Tibial artery (tissue), 4 donors: ENCODE measurements around the gene PAFAH2.

Experiments
- DNase-seq, 2 donors: peaks; one replicate each; pipeline ENCODE4 v3.0.0-alpha.2; 2019
- H3K27ac ChIP-seq, 2 donors: fragments of 200-600 bp; sonication (generic) in 1 of 2; 1 replicate in 1 of 2; 2 replicates in 1 of 2; pipeline ENCODE4 v1.5.1; 2018 to 2019; ENCODE audit warnings: mild to moderate bottlenecking in 1 of 2
- H3K27me3 ChIP-seq, 2 donors: fragments of 200-600 bp; sonication (generic) in 1 of 2; one replicate each; pipeline versions ENCODE4 v1.5.1 to v1.6.0; 2016 to 2019
- H3K36me3 ChIP-seq, 3 donors: fragments of 200-600 bp; sonication (generic) in 2 of 3; one replicate each; pipeline ENCODE4 v1.5.1; 2016 to 2019; ENCODE audit warnings: mild to moderate bottlenecking in 2 of 3
- H3K4me1 ChIP-seq, 4 donors: fragments of 200-600 bp; sonication (generic) in 2 of 4; 1 replicate in 3 of 4; 2 replicates in 1 of 4; pipeline ENCODE4 v1.5.1; 2016 to 2019
- H3K4me3 ChIP-seq, 2 donors: fragments of 200-600 bp; sonication (generic) in 1 of 2; 1 replicate in 1 of 2; 2 replicates in 1 of 2; pipeline ENCODE4 v1.5.1; 2018 to 2019; ENCODE audit warnings: mild to moderate bottlenecking in 2 of 2
- H3K9me3 ChIP-seq, 3 donors: fragments of 200-600 bp; sonication (generic) in 1 of 3; one replicate each; pipeline ENCODE4 v1.5.1; 2016 to 2019
- CTCF ChIP-seq, 2 experiments: fragments of 200-600 bp in 1 of 2; fragments of 450-650 bp in 1 of 2; IDR thresholded peaks; one replicate each; pipeline ENCODE4 v1.5.1; 2017 to 2019; ENCODE audit warnings: antibody characterized with exemption in 2 of 2, mild to moderate bottlenecking in 1 of 2, moderate library complexity in 1 of 2
- intact Hi-C: fragments of 100-400 bp; cut with DNase I; formaldehyde crosslinking; loops from one replicate; pipeline ENCODE4 v1.15.0; 2023; ENCODE audit warnings: low total_unique reads

The PAFAH2 gene

GRCh38 chr1:26044971-26045721 lies 47.3 kb upstream of the PAFAH2 start:
- Histone ChIP-seq H3K27ac (no peak overlapping the region), H3K36me3 (no peaks in the 10 kb centered on the region), H3K4me3 (no peak overlapping the region), H3K4me1 (peaks cover 0 to 18% (median 12%) of the 10 kb centered on the region in 4 donors), H3K9me3 (no peaks in the 10 kb centered on the region), H3K27me3 (peaks cover 3 to 71% of the 10 kb centered on the region in 2 donors)
- intact Hi-C loops: no loop called here
- no peak for DNase-seq
- no peak for TF ChIP-seq CTCF (IDR thresholded peaks at IDR 0.05)

DNA sequence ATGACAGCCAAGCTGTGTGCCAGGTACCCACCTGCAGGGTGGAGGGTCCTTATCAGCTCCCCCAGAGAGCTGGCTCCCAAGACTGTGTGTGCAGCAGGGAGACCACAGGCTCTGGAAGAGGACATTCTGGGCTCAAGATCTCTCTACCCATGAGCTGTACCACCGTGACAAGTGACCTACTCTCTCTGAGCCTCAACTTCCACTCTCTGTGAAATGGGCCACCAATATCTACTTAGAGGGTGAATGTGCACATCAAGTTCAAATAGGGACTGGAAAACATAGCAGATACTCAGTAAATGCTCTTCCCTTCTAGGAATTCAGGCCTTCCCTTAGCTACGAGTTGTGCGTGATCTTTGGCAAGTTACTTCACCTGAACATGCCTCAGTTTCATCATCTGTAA lies 46.6 kb upstream of the PAFAH2 start:
- TF ChIP-seq CTCF (IDR thresholded peaks at IDR 0.05): no peak
- Histone ChIP-seq H3K4me3 (no peak overlapping the region), H3K27ac (no peak overlapping the region), H3K27me3 (peaks cover 3 to 72% of the 10 kb centered on the region in 2 donors), H3K36me3 (no peaks in the 10 kb centered on the region), H3K4me1 (peaks cover 0 to 18% (median 12%) of the 10 kb centered on the region in 4 donors), H3K9me3 (no peaks in the 10 kb centered on the region)
- intact Hi-C loops: no loop called here
- DNase-seq: no peak

DNA sequence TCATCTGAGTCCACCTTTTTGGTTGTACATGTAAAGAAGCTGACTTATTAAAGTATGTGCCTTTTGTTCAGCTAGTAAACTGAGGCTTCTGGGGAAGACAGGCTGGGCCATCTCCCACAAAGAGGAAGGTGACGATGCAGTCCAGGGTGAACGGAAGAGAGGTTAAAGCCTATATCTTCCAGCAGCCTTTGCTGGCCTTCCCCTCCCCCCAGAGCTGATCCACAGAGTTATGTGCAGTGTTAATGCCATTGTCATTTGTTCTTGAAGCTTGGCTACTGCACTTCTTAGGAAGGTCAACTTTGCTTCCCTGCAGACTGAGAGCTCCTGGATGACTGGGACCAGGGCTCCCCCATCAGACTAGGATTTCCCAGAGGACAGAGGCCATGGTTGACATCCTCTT lies 45.9 kb upstream of the PAFAH2 start:
- peaks cover 0 to 18% (median 12%) of the 10 kb centered on the region in 4 donors for H3K4me1 ChIP-seq
- intact Hi-C loops: no loop called here
- H3K4me3 ChIP-seq: no peak overlapping the region
- TF ChIP-seq CTCF (IDR thresholded peaks at IDR 0.05): no peak
- H3K27me3 ChIP-seq: peaks cover 3 to 75% of the 10 kb centered on the region in 2 donors
- H3K27ac ChIP-seq: no peak overlapping the region
- no peak for DNase-seq
- H3K9me3 ChIP-seq: no peaks in the 10 kb centered on the region
- no peaks in the 10 kb centered on the region for H3K36me3 ChIP-seq

DNA sequence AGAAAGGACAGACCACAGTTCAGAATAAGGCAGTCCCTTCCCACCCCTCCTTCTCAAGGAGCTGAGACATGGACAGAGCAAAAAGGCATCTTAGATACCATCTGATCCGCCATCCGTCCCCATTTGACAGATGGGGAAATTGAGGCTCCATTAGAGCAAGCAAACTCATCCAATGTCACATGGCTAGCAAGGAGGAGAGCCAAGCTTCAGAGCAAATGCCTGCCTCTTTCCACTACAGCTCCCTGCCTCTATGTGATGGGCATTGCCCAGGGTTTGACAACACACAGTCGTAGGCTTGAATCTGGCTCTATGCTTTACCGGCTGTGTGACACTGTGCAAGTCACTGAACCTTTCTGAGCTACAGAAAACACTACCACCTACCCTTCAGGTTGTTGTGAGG lies 44.1 kb upstream of the PAFAH2 start:
- Histone ChIP-seq H3K4me3 (no peak overlapping the region), H3K36me3 (no peaks in the 10 kb centered on the region), H3K27me3 (peaks cover 3 to 67% of the 10 kb centered on the region in 2 donors), H3K9me3 (no peaks in the 10 kb centered on the region), H3K4me1 (peaks cover 0 to 18% (median 12%) of the 10 kb centered on the region in 4 donors), H3K27ac (no peak overlapping the region)
- intact Hi-C loops: no loop called here
- DNase-seq: no peak
- TF ChIP-seq CTCF (IDR thresholded peaks at IDR 0.05): no peak

DNA sequence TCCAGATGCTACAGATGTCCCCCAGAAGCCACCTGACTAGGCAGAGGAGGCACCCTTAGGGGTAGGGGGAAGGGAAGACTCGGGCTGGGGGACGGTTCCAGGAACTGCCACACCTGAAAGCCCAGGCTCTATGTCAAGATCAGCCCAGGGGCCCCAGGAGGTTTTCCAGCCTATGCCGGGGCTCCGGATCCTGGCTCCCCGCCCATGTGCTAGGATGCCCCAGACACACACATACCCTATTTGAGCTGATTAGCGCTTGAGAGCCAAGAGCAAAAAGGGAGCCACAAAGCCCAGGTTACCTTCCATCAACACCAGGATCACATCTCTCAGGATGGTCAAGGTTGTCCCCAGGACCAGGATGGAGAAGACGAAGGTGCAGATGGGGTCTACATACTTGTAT lies 43.5 kb upstream of the PAFAH2 start:
- no peaks in the 10 kb centered on the region for H3K36me3 ChIP-seq
- no peak for DNase-seq
- intact Hi-C loops: no loop called here
- H3K27ac ChIP-seq: no peak overlapping the region
- H3K27me3 ChIP-seq: peaks cover 3 to 61% of the 10 kb centered on the region in 2 donors
- H3K9me3 ChIP-seq: no peaks in the 10 kb centered on the region
- TF ChIP-seq CTCF (IDR thresholded peaks at IDR 0.05): no peak
- H3K4me3 ChIP-seq: no peak overlapping the region
- peaks cover 0 to 14% (median 12%) of the 10 kb centered on the region in 4 donors for H3K4me1 ChIP-seq
